NCI-H524 (cell line): ENCODE results near the gene BAD.
"Not testable (repeated sequence)": the region's sequence is repeated elsewhere in the genome, so short reads cannot be mapped to it uniquely, and the experiment has no call there.

ENCODE experiments used
- DNase-seq, 2 experiments: peaks; one replicate each; lab custom pipeline; 2025; lab: John Stamatoyannopoulos, UW

The BAD gene

GRCh38 chr11:64314805-64315561, 30.5 kb upstream of the BAD start:
- no peak for DNase-seq

- DNase-seq = no peak
These were observed 29.8 kb upstream of the BAD start for GRCh38 chr11:64314146-64314804.

GRCh38 chr11:64313491-64314145, 29.2 kb upstream of the BAD start:
- no peak for DNase-seq

GRCh38 chr11:64312947-64313346, 28.5 kb upstream of the BAD start:
- DNase-seq = no peak

GRCh38 chr11:64307795-64308194, 23.3 kb upstream of the BAD start:
- DNase-seq = not testable (repeated sequence)

GRCh38 chr11:64306876-64307622, 22.6 kb upstream of the BAD start:
- DNase-seq = no peak

- peak in 1 of 2 experiments; percentile 23 for DNase-seq
These were observed 22.1 kb upstream of the BAD start for GRCh38 chr11:64306563-64306875.

- DNase-seq = peak; percentile 41 to 69
These were observed 21.5 kb upstream of the BAD start for GRCh38 chr11:64305691-64306562.

- DNase-seq = peak; percentile 93 to 100
These were observed 20.7 kb upstream of the BAD start, which contains the start of gene ESRRA for GRCh38 chr11:64305075-64305690. Gene ESRRA, plus strand, starts transcription at chr11:64305524. Its CDS starts 1,656 bp downstream, at chr11:64307180.

GRCh38 chr11:64304316-64305072, 20.0 kb upstream of the BAD start:
- peak; percentile 53 to 88 for DNase-seq

GRCh38 chr11:64304032-64304315, 19.5 kb upstream of the BAD start:
- no peak for DNase-seq

GRCh38 chr11:64303109-64304031, 18.9 kb upstream of the BAD start:
- DNase-seq = no peak

- DNase-seq = no peak
These were observed 15.6 kb upstream of the BAD start, which contains the start of gene CATSPERZ for GRCh38 chr11:64299847-64300648. Gene CATSPERZ, plus strand, starts transcription at chr11:64300358. Its CDS starts 53 bp downstream, at chr11:64300411.

- DNase-seq = peak in 1 of 2 experiments; percentile 40
These were observed 14.7 kb upstream of the BAD start for GRCh38 chr11:64298966-64299846.

- DNase-seq = no peak
These were observed 13.4 kb upstream of the BAD start for GRCh38 chr11:64297699-64298358.

- DNase-seq = no peak
These were observed 12.6 kb upstream of the BAD start for GRCh38 chr11:64296830-64297698.
